ENCODE results near the gene YTHDC1.

- TF ChIP-seq CTCF (IDR thresholded peaks at IDR 0.05) (no peak), POLR2AphosphoS5 (IDR thresholded peaks at IDR 0.05; ENCODE audit: low read depth, low read length) (no peak), REST (IDR thresholded peaks at IDR 0.05; ENCODE audit: insufficient read depth in 1 of 2, low read depth in 2 of 2, low read length in 1 of 2) (no peak), TCF7L2 (IDR thresholded peaks at IDR 0.05; ENCODE audit: low read depth, low read length) (no peak)
Observed at GRCh38 chr4:68342134-68342533, 7.8 kb downstream of the YTHDC1 start.

Measured in Panc1 (cell line).